Mucosa of rectum (tissue), 2 donors: Measurements from ENCODE around the gene FBLIM1.

Source experiments
- H3K27ac ChIP-seq, 2 donors: one replicate each; pipeline ENCODE4 v1.7.0; 2013; ENCODE audit warnings: inconsistent platforms in 2 of 2, low read depth in 2 of 2, low read length in 2 of 2
- H3K27me3 ChIP-seq, 2 donors: one replicate each; pipeline ENCODE4 v1.7.0; 2013; ENCODE audit warnings: low read length in 2 of 2; ENCODE audit not compliant: control insufficient read depth in 2 of 2, insufficient read depth in 2 of 2
- H3K36me3 ChIP-seq, 2 donors: one replicate each; pipeline ENCODE4 v1.7.0; 2013; ENCODE audit warnings: low read length in 2 of 2; ENCODE audit not compliant: control insufficient read depth in 2 of 2, insufficient read depth in 2 of 2
- H3K4me1 ChIP-seq, 2 donors: one replicate each; pipeline ENCODE4 v1.7.0; 2013; ENCODE audit warnings: low read length in 2 of 2, mild to moderate bottlenecking in 1 of 2; ENCODE audit not compliant: control insufficient read depth in 2 of 2, insufficient read depth in 2 of 2
- H3K4me3 ChIP-seq, 2 donors: one replicate each; pipeline ENCODE4 v1.7.0; 2013; ENCODE audit warnings: low read length in 2 of 2
- H3K9ac ChIP-seq, 2 donors: one replicate each; pipeline ENCODE4 v1.7.0; 2013; ENCODE audit warnings: low read length in 2 of 2, low read depth in 1 of 2, mild to moderate bottlenecking in 1 of 2
- H3K9me3 ChIP-seq, 2 donors: one replicate each; pipeline ENCODE4 v1.7.0; 2013; ENCODE audit warnings: low read length in 2 of 2; ENCODE audit not compliant: control insufficient read depth in 2 of 2
- donor health status: healthy.
- donor health status: Normal muscosa, but diverticular disease.

The FBLIM1 gene

DNA sequence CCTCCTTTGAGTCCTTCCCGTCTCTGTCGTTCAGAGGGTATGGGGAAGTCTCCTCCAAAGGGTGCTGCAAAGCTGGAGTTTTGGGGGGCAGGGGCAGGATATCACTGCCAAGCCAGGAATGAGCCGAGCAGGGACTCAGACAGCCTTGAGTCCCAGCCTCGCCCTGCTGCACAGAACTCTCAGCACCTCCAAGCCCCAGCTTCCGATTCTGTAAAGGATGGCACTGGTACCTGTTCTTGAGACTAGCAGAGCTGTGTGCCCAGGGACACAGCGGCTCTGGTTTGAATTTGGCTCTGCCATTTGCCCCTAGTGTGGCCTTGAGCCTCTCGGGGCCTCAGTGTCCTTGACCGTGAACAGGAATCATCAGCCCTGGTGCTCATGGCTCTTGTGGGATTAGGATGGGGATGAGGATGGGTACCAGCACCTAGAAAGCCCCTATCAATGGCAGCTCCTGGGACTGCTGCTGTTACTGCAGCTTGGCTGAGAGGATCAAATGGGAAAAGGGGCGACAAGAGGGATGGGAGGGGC is 1.5 kb upstream of the FBLIM1 start:
- Histone ChIP-seq H3K9ac (peak overlapping the region; percentile 90 to 95), H3K27me3 (peaks cover 0 to 4% of the 10 kb centered on the region in 2 donors), H3K27ac (peak overlapping the region; percentile 89 to 91), H3K4me3 (peak overlapping the region; percentile 75 to 82), H3K36me3 (peaks cover 0 to 4% of the 10 kb centered on the region in 2 donors), H3K9me3 (no peaks in the 10 kb centered on the region), H3K4me1 (peaks cover 25 to 49% of the 10 kb centered on the region in 2 donors)

DNA sequence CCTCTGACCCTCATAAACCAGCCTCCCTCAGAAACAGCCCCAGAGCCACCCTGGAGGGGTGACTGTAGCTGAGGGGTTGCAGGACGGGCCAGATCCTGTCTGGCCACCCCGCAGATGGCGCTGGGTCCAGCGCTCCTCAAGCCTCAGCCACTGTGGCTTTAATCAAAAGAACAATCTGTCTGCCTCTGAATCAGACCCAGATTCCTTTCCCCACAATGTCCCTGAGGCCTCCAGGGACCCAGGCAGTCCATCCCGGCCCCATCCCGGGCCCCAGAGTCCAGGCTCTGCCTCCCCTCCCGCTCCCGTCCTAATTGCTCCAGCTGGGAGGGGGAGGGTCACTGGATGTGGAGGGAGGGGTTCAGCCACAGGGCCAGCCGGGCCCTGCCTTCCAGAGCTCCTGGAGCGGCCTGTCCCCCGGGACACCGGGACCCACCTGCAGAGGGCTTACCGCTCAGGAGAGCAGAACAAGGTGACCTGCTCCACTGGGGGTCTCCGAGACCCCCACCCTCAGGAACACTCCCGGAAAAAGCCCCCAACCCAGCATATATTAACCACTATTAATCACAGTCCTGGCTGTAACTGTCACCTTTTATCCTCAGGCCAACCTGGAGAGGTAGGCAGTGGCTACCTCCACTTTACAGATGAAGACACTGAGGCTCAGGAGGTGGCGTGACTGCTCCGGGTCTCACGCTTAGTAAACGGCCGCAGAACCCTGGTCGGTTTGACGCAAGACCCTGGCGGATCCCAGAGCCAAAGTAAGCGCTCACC is 836 bp upstream of the FBLIM1 start:
- Histone ChIP-seq H3K36me3 (peaks cover 0 to 6% of the 10 kb centered on the region in 2 donors), H3K9me3 (no peaks in the 10 kb centered on the region), H3K27me3 (peaks cover 0 to 4% of the 10 kb centered on the region in 2 donors), H3K9ac (peak overlapping the region; percentile 90 to 95), H3K4me3 (peak overlapping the region; percentile 75 to 82), H3K4me1 (peaks cover 25 to 49% of the 10 kb centered on the region in 2 donors), H3K27ac (peak overlapping the region; percentile 89 to 91)

GRCh38 chr1:15758953-15759661 is 512 bp downstream of the FBLIM1 start:
- Histone ChIP-seq H3K9ac (peak overlapping the region; percentile 65 to 78), H3K4me1 (peaks cover 29 to 53% of the 10 kb centered on the region in 2 donors)

DNA sequence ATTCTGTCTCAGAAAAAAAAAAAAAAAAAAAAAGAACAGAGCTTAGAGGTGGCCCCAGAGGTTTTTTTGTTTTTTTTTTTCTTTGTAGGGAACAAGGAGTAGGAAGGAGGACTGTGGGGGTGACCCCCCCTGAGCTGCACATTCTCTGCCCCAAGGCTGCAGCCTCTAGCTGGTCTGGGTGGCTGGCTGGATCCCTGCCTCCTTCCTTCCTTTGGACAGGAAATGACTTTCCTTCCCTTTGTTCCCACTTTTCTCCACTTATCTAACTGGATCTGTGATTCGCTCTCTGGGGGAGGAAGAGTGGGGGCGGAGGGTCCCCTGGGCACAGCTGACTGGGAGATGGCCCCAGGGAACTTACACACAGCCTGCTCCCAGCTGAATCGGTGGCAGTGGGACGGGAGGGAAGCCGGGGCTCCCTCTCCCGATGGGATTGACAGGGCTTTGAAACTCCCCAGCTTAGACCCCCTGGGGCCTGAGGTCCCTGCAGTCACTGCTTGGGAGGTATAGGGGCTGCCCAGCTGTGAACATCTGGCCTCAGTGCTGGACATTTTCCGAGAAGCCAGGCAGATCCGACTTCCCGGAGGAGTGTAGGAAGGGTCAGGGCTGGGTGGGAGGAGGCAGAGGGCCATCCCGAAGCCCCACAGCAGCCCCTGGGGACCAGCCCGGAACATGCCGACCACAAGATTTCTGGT is 2.1 kb downstream of the FBLIM1 start:
- peak overlapping the region in 1 of 2 donors; percentile 28 for H3K4me3 ChIP-seq
- H3K27ac ChIP-seq = peak overlapping the region; percentile 65 to 74
- H3K27me3 ChIP-seq = peaks cover 0 to 4% of the 10 kb centered on the region in 2 donors
- peaks cover 41 to 63% of the 10 kb centered on the region in 2 donors for H3K4me1 ChIP-seq
- H3K9ac ChIP-seq = peak overlapping the region; percentile 9 to 31
- peaks cover 11 to 16% of the 10 kb centered on the region in 2 donors for H3K36me3 ChIP-seq
- H3K9me3 ChIP-seq = no peaks in the 10 kb centered on the region

More at GRCh38 chr1:15758953-15759661, 512 bp downstream of the FBLIM1 start:
- Histone ChIP-seq H3K36me3 (peaks cover 0 to 6% of the 10 kb centered on the region in 2 donors), H3K4me3 (peak overlapping the region; percentile 48 to 66), H3K9me3 (no peaks in the 10 kb centered on the region), H3K27ac (peak overlapping the region; percentile 56 to 74), H3K27me3 (peaks cover 0 to 4% of the 10 kb centered on the region in 2 donors)

GRCh38 chr1:15761366-15762128 is 3.0 kb downstream of the FBLIM1 start:
- H3K9ac ChIP-seq = no peak overlapping the region

DNA sequence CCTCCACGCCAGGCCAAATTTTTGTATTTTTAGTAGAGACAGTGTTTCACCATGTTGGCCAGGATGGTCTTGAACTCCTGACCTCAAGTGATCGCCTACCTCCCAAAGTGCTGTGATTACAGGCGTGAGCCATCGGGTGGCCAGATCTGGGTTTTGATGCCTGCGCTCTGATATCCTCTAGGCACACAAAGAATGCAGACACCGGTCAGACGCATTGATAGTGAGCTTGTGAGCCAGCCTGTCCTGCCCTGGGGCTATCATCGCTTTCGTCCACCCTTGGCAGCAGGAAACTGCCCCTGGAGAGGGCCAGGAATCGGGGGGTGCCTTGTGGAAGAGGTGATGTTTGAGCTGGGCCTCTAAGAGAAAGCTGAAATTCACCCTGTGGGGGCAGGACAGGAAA is 4.0 kb downstream of the FBLIM1 start:
- H3K4me1 ChIP-seq = peaks cover 33 to 47% of the 10 kb centered on the region in 2 donors
- H3K27me3 ChIP-seq = no peaks in the 10 kb centered on the region
- H3K27ac ChIP-seq = peak overlapping the region in 1 of 2 donors; percentile 4

More at GRCh38 chr1:15761366-15762128, 3.0 kb downstream of the FBLIM1 start:
- Histone ChIP-seq H3K27me3 (peaks cover 0 to under 1% of the 10 kb centered on the region in 2 donors), H3K9me3 (no peaks in the 10 kb centered on the region), H3K4me3 (no peak overlapping the region), H3K4me1 (peaks cover 34 to 54% of the 10 kb centered on the region in 2 donors), H3K36me3 (peaks cover 13 to 19% of the 10 kb centered on the region in 2 donors), H3K27ac (peak overlapping the region; percentile 65 to 74)

GRCh38 chr1:15764269-15764764 is 5.7 kb downstream of the FBLIM1 start:
- H3K9me3 ChIP-seq = no peaks in the 10 kb centered on the region
- peak overlapping the region; percentile 80 to 89 for H3K27ac ChIP-seq
- H3K4me1 ChIP-seq = peaks cover 26 to 37% of the 10 kb centered on the region in 2 donors
- H3K27me3 ChIP-seq = no peaks in the 10 kb centered on the region
- peaks cover 34 to 40% of the 10 kb centered on the region in 2 donors for H3K36me3 ChIP-seq
- peak overlapping the region; percentile 32 to 34 for H3K9ac ChIP-seq
- H3K4me3 ChIP-seq = peak overlapping the region; percentile 14 to 34

More for the DNA sequence above, 4.0 kb downstream of the FBLIM1 start:
- H3K4me3 ChIP-seq = no peak overlapping the region
- H3K9me3 ChIP-seq = no peaks in the 10 kb centered on the region
- H3K36me3 ChIP-seq = peaks cover 19 to 26% of the 10 kb centered on the region in 2 donors
- no peak overlapping the region for H3K9ac ChIP-seq

- peak overlapping the region; percentile 20 to 34 for H3K4me3 ChIP-seq
- peak overlapping the region in 1 of 2 donors; percentile 32 for H3K9ac ChIP-seq
- no peaks in the 10 kb centered on the region for H3K27me3 ChIP-seq
- H3K36me3 ChIP-seq = peaks cover 34 to 40% of the 10 kb centered on the region in 2 donors
- H3K4me1 ChIP-seq = peaks cover 24 to 34% of the 10 kb centered on the region in 2 donors
- peak overlapping the region; percentile 80 to 89 for H3K27ac ChIP-seq
- H3K9me3 ChIP-seq = no peaks in the 10 kb centered on the region
Observed at GRCh38 chr1:15764890-15765289, 6.3 kb downstream of the FBLIM1 start.
